H4 (cell line): Measurements from ENCODE around the gene NPFFR1. TPM values are rescaled to one million over a fixed set of nuclear protein-coding genes. Genes with fewer than 3 reads are reported as not detected.

Experiments
- DNase-seq: peaks from one replicate; pipeline ENCODE4 v3.0.0-alpha.2; 2015; ENCODE audit warnings: low spot score
- total RNA-seq: library from RNA; depleted of rRNA; stranded (reverse); fragments of >200 nt; shearing (Covaris generic); gene quantifications from 2 replicates; pipeline ENCODE4 v1.2.3, GENCODE V29; 2014

NPFFR1 gene
- total RNA-seq, 1 experiment from 2014 or later: not detected

- DNase-seq: no peak
Observed at GRCh38 chr10:70289739-70290138, 5.9 kb upstream of the NPFFR1 start.

- DNase-seq: no peak
Observed at GRCh38 chr10:70286616-70287015, 2.8 kb upstream of the NPFFR1 start.

GRCh38 chr10:70285476-70285831 is 1.6 kb upstream of the NPFFR1 start:
- DNase-seq: no peak

GRCh38 chr10:70284542-70285475 is 1.0 kb upstream of the NPFFR1 start:
- DNase-seq: no peak

GRCh38 chr10:70283071-70283444 is 746 bp downstream of the NPFFR1 start:
- no peak for DNase-seq

- DNase-seq: no peak
Observed at GRCh38 chr10:70281609-70282008, 2.2 kb downstream of the NPFFR1 start.

- DNase-seq: no peak
Observed at GRCh38 chr10:70280099-70280498, 3.7 kb downstream of the NPFFR1 start.

GRCh38 chr10:70277396-70278030 is 6.3 kb downstream of the NPFFR1 start:
- no peak for DNase-seq

GRCh38 chr10:70274643-70275042 is 9.2 kb downstream of the NPFFR1 start:
- DNase-seq: no peak

- DNase-seq: no peak
Observed at GRCh38 chr10:70272925-70273316, 10.9 kb downstream of the NPFFR1 start.

- no peak for DNase-seq
Observed at GRCh38 chr10:70271996-70272924, 11.5 kb downstream of the NPFFR1 start.

GRCh38 chr10:70270952-70271351 is 12.9 kb downstream of the NPFFR1 start:
- no peak for DNase-seq

GRCh38 chr10:70269741-70270140 is 14.1 kb downstream of the NPFFR1 start:
- DNase-seq: no peak

GRCh38 chr10:70268376-70268775 is 15.4 kb downstream of the NPFFR1 start:
- no peak for DNase-seq

GRCh38 chr10:70267161-70267933 is 16.5 kb downstream of the NPFFR1 start:
- DNase-seq: peak; percentile 90

GRCh38 chr10:70266701-70267100 is 17.1 kb downstream of the NPFFR1 start:
- no peak for DNase-seq

- DNase-seq: no peak
Observed at GRCh38 chr10:70266056-70266455, 17.7 kb downstream of the NPFFR1 start.

- DNase-seq: no peak
Observed at GRCh38 chr10:70265032-70265689, 18.6 kb downstream of the NPFFR1 start.

- DNase-seq: no peak
Observed at GRCh38 chr10:70260734-70261133, 23.1 kb downstream of the NPFFR1 start.

GRCh38 chr10:70260259-70260658 is 23.5 kb downstream of the NPFFR1 start:
- DNase-seq: no peak

GRCh38 chr10:70258216-70258615 is 25.6 kb downstream of the NPFFR1 start:
- no peak for DNase-seq
